HG02852 (cell line): ENCODE data around the gene C11orf97.
"Not testable (repeated sequence)": the region's sequence is repeated elsewhere in the genome, so short reads cannot be mapped to it uniquely, and the experiment has no call there.

Experiments used
- ATAC-seq: cut with Tn5 transposase; IDR thresholded peaks from one replicate; pipeline ENCODE4 v1.9.1; 2021; ENCODE audit warnings: mild to moderate bottlenecking, moderate library complexity; ENCODE audit not compliant: unreplicated experiment

The C11orf97 gene

GRCh38 chr11:94555752-94556329, 43.6 kb downstream of the C11orf97 start:
- not testable (repeated sequence) for ATAC-seq

- no peak for ATAC-seq
Measured at GRCh38 chr11:94557421-94557820, 45.2 kb downstream of the C11orf97 start.

DNA sequence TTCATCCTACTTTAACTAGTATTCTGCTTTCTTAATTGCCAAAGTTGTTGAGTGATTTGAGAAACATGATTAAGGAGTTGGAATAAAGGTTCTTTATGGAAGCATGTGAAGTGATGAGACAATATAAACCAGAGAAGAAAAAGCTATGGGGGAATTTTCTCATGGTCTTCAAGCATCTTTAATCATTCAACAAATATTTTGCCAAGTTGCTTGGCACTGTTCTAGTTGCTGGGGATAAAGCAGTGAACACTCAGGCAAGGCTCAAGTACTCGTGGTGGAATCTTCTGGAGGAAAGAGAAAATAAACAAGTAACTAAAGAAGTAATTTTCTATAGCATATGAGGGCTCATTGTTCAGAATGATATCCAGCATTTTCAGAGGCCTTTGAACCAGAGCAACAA, 45.7 kb downstream of the C11orf97 start:
- ATAC-seq: no peak

DNA sequence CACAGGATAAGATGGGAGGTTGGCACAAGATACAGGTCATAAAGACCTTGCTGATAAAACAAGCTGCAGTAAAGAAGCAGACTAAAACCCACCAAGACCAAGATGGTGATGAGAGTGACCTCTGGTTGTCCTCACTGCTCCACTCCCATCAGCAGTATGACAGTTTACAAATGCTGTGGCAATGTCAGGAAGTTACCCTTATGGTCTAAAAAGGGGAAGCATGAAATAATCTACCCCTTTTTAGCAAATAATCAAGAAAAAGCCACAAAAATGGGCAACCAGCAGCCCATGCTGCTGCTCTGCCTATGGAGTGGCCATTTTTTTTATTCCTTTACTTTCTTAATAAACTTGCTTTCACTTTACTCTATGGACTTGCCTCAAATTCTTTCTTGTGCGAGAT, 46.2 kb downstream of the C11orf97 start:
- ATAC-seq: no peak

- no peak for ATAC-seq
Measured at GRCh38 chr11:94558932-94559331, 46.7 kb downstream of the C11orf97 start.

DNA sequence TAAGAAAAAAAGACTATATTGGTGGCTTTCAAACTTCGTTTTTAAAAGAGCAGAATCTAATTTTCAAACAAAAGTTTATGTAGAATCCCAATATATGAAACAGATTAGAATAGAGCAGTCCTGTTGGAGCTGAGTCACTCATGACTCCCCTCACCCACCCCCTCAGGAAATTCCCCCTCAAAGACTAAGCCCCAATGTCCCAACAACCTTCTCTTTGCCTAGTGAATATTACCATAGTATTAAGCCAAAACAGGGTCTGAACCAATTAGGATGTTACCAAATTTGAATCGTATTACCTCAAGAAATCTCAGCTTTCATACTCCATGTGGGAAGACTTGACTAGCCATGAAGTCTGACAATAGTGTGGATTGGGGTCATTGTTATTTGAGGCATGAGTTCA, 47.1 kb downstream of the C11orf97 start:
- ATAC-seq: no peak

- no peak for ATAC-seq
Measured at GRCh38 chr11:94560834-94561233, 48.6 kb downstream of the C11orf97 start.

DNA sequence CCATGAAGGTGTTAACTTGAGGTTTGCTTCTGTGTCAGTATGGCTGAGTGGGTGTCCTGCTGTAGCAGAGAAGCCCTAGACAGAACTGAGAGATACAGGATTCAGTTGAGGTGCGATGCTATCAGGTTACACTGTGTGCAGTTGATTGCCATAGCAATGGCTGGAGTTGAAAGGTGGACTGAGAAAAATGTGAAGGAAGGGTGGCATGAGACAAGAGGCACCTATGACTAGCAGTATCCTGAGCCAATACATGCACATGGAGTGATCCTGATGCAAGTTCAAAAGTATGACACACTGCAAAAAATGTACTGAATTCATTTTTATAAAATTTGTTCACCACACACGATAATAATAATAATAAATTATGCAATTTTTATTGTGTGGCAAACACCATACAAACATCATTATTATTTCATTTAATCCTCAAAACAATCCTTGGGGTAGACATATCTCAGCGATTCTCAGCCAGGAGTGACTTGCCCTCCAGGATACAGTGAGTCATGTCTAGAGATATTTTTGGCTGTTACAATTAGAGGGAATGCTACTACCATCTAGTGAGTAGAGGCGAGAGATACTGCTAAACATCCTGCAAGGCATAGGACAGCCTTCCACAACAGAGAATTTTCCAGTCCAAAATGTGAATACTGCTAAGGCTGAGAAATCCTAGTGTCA, 51.1 kb downstream of the C11orf97 start:
- ATAC-seq: no peak

DNA sequence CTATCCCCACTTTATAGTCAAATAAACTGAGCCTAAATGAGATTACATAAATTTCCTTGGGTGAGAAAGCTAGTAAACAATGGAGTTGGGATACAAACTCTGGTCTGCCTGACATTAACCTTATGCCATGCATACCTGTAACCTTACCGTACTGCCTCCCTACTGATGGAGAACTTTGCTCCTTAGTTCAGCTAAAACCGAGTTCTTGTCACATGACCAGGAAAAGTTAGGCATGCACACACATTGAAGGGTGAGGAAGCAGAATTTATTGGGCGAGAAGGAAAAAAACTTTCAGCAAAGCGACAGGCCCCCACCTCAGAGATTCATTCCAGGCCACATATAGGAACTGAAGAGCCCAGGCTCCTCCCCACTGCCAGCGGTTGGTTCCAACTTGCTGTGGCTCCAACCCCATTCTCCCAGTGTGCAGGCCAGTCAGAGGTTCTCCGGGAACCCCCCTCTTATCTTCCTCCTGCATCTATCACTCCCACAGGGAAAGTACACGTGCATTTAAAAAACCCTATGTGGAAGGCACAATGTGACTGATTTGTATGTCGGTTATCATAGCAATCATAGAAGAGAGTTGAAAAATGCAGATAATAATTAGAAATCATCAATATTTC, 51.7 kb downstream of the C11orf97 start:
- ATAC-seq: no peak

GRCh38 chr11:94567181-94567670, 55.0 kb downstream of the C11orf97 start, which contains the start of gene PIWIL4:
Gene PIWIL4 (plus strand): TSS chr11:94567368. CDS start chr11:94567519, 151 bp downstream.
- no peak for ATAC-seq

GRCh38 chr11:94568200-94568599, 55.9 kb downstream of the C11orf97 start:
- ATAC-seq: no peak

- ATAC-seq: no peak
Measured at GRCh38 chr11:94568717-94569116, 56.5 kb downstream of the C11orf97 start.

GRCh38 chr11:94572975-94573374, 60.7 kb downstream of the C11orf97 start:
- not testable (repeated sequence) for ATAC-seq

GRCh38 chr11:94574193-94574961, 62.1 kb downstream of the C11orf97 start:
- no peak for ATAC-seq

DNA sequence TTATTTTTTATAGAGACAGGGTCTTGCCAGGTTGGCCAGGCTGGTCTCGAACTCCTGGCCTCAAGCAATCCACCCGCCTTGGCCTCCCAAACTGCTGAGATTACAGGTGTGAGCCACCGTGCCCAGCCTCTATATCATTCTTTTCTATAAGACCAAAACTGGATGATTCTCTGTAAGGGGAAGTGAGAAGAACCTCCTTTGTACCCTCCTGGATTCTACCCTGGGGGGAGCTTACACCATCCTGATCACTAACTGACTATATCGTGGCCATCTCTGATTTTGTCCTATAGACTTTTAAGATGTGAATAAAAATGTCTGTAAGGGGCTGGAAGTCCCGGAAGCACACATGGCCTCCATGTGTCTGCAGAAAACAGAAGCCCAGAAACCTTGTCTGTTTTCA, 64.0 kb downstream of the C11orf97 start:
- no peak for ATAC-seq

- ATAC-seq: no peak
Measured at GRCh38 chr11:94577841-94578240, 65.6 kb downstream of the C11orf97 start.
